Measurements from ENCODE around the gene CDH5. TPM values are rescaled to one million over a fixed set of nuclear protein-coding genes. Genes with fewer than 3 reads are reported as not detected.

Gene CDH5
- total and polyA plus RNA-seq, 2 of the 13 experiments (the other 11 are each of a cell fraction or from before 2014, with no cell fraction given): 0.71 to 1.1 TPM

DNA sequence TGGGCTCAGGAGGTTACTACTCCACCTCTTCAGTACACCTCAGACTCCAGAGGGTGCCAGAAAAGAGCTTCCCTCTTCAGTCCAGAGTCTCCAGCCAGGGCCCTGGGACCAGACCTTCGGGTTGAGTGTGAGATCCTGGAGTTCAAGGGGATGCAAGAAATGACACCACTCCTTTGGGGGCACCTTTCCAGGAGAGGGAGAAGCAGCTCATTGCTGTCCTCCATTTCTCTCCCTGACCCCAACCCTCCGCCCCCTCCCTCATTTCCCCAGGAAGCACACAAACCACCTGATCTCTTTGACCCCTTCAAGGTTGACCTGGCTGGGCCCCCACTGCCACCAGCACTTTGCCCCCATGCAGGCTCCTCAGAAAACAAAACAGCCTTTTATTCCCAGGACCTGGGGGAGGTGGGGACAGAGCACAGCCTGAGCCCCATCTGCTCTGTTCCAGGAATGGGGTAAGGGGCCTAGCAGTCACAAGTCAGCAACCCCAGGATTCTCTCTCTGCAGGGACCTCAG, 21.4 kb downstream of the CDH5 start (continued):
- TF ChIP-seq, protein P1, sequence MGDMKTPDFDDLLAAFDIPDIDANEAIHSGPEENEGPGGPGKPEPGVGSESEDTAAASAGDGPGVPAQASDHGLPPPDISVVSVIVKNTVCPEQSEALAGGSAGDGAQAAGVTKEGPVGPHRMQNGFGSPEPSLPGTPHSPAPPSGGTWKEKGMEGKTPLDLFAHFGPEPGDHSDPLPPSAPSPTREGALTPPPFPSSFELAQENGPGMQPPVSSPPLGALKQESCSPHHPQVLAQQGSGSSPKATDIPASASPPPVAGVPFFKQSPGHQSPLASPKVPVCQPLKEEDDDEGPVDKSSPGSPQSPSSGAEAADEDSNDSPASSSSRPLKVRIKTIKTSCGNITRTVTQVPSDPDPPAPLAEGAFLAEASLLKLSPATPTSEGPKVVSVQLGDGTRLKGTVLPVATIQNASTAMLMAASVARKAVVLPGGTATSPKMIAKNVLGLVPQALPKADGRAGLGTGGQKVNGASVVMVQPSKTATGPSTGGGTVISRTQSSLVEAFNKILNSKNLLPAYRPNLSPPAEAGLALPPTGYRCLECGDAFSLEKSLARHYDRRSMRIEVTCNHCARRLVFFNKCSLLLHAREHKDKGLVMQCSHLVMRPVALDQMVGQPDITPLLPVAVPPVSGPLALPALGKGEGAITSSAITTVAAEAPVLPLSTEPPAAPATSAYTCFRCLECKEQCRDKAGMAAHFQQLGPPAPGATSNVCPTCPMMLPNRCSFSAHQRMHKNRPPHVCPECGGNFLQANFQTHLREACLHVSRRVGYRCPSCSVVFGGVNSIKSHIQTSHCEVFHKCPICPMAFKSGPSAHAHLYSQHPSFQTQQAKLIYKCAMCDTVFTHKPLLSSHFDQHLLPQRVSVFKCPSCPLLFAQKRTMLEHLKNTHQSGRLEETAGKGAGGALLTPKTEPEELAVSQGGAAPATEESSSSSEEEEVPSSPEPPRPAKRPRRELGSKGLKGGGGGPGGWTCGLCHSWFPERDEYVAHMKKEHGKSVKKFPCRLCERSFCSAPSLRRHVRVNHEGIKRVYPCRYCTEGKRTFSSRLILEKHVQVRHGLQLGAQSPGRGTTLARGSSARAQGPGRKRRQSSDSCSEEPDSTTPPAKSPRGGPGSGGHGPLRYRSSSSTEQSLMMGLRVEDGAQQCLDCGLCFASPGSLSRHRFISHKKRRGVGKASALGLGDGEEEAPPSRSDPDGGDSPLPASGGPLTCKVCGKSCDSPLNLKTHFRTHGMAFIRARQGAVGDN (CRISPR knock-in tag; IDR thresholded peaks at IDR 0.05): peak; percentile 57

DNA sequence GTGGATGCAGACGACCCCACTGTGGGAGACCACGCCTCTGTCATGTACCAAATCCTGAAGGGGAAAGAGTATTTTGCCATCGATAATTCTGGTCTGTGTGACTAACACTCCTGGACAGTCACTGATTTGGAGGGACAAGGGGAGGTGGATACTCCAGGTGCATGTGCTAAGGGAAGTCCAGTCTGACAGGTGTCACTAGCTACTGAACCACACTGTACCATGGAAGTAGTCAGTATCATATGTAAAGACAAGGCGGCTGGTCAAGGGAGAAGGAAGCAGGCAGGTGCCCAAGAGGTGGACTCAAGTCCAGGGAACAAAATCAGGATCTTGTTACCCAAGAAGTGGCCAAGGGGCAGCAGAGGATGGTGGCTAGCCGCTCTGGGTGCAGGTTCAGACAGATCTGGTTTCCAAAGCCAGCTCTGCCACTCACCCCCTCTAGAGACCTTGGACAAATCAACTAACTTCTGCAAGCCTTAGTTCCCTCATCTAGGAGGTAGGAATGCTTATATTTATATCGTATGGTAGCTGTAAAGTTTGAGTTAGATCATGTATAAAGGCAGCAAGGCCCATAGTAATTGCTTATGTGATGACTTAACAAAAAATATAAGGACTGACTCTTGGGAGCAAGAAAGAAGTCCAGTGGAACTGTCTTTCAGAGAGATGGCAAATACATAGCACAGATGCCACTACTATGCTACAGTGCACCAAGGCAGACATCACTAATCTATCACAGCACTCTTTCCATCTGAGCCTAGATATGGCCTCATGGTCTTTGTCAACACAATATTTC, 22.1 kb downstream of the CDH5 start:
- Histone ChIP-seq H4K20me1 (ENCODE audit: insufficient read depth, low read length) (no peaks in the 10 kb centered on the region), H2AFZ (ENCODE audit: low read length) (no peak overlapping the region), H3K36me3 (replicated peaks in 1 of 2; ENCODE audit: control insufficient read depth in 1 of 2, insufficient read depth in 2 of 2, low read length in 2 of 2) (no peaks in the 10 kb centered on the region), H3K4me1 (ENCODE audit: insufficient read depth, low read length) (peaks cover 31% of the 10 kb centered on the region), H3K4me3 (replicated peaks in 1 of 3; ENCODE audit: insufficient read depth in 1 of 3, low read depth in 2 of 3, low read length in 3 of 3) (peak overlapping the region in 1 of 3 experiments; percentile 31; a peak in 2 of 6 replicates), H3K9ac (ENCODE audit: insufficient read depth, low read depth, low read length) (peak overlapping the region; percentile 28; the same call in 1 of the 2 replicates), H3K27ac (ENCODE audit: extremely low read length, insufficient read depth, low read length) (peak overlapping the region; percentile 57), H3K79me2 (ENCODE audit: insufficient read depth, low read length) (no peaks in the 10 kb centered on the region), H3K9me3 (ENCODE audit: low read length) (no peaks in the 10 kb centered on the region), H3K4me2 (ENCODE audit: low read depth, low read length) (peak overlapping the region; percentile 62), H3K27me3 (ENCODE audit: control insufficient read depth in 1 of 2, insufficient read depth in 2 of 2, low read length in 2 of 2) (no peaks in the 10 kb centered on the region)
- ChIA-PET POLR2A (no interaction called here), CTCF (ENCODE audit: low intra/inter-chr PET ratio, low total read pairs) (no interaction called here)
- FAIRE-seq (no peak), DNase-seq (ENCODE audit: low spot score) (no peak), ATAC-seq (no peak; the same call in 2 of the 3 replicates)
- in situ Hi-C loops (cut with HindIII; ENCODE audit: extremely low pct_ligation_motif_present, low pct_unique_long_range_greater_than_20kb) (no loop called here), intact Hi-C loops (cut with micrococcal nuclease; ENCODE audit: unreplicated experiment) (no loop called here)
- WGBS (ENCODE audit: low lambda C conversion rate): 56% methylated on average over 6 of the region's 6 CpGs
- no TSS peak for BruUV-seq (replicated peaks)
- TF ChIP-seq, protein P2, sequence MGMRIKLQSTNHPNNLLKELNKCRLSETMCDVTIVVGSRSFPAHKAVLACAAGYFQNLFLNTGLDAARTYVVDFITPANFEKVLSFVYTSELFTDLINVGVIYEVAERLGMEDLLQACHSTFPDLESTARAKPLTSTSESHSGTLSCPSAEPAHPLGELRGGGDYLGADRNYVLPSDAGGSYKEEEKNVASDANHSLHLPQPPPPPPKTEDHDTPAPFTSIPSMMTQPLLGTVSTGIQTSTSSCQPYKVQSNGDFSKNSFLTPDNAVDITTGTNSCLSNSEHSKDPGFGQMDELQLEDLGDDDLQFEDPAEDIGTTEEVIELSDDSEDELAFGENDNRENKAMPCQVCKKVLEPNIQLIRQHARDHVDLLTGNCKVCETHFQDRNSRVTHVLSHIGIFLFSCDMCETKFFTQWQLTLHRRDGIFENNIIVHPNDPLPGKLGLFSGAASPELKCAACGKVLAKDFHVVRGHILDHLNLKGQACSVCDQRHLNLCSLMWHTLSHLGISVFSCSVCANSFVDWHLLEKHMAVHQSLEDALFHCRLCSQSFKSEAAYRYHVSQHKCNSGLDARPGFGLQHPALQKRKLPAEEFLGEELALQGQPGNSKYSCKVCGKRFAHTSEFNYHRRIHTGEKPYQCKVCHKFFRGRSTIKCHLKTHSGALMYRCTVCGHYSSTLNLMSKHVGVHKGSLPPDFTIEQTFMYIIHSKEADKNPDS (CRISPR knock-in tag; IDR thresholded peaks at IDR 0.05): peak; percentile 70; the same call in 1 of the 2 replicates
- TF ChIP-seq ZNF331 (CRISPR knock-in tag; IDR thresholded peaks at IDR 0.05) (no peak), ZNF552 (CRISPR knock-in tag; IDR thresholded peaks at IDR 0.05; ENCODE audit: borderline replicate concordance) (no peak), JARID2 (CRISPR knock-in tag; IDR thresholded peaks at IDR 0.05; ENCODE audit: insufficient replicate concordance) (no peak), NFKB2 (CRISPR knock-in tag; IDR thresholded peaks at IDR 0.05; ENCODE audit: borderline replicate concordance) (no peak), MAFF (IDR thresholded peaks at IDR 0.05; ENCODE audit: low read depth, low read length) (0 out of 2 replicates have a peak, but pooled peaks have one; percentile 19), SATB2 (CRISPR knock-in tag; IDR thresholded peaks at IDR 0.05) (no peak), PHF21A (CRISPR knock-in tag; IDR thresholded peaks at IDR 0.05) (peak; percentile 49; the same call in 1 of the 2 replicates), MED8 (CRISPR knock-in tag; IDR thresholded peaks at IDR 0.05; ENCODE audit: insufficient replicate concordance) (peak; percentile 43), MAFK (conservative IDR thresholded peaks at IDR 0.05 in 1 of 2, IDR thresholded peaks at IDR 0.05 in 1 of 2; ENCODE audit: low read length in 2 of 2) (peak; percentile 54 to 57; a peak in 2 of 4 replicates)
- TF ChIP-seq, protein P3, sequence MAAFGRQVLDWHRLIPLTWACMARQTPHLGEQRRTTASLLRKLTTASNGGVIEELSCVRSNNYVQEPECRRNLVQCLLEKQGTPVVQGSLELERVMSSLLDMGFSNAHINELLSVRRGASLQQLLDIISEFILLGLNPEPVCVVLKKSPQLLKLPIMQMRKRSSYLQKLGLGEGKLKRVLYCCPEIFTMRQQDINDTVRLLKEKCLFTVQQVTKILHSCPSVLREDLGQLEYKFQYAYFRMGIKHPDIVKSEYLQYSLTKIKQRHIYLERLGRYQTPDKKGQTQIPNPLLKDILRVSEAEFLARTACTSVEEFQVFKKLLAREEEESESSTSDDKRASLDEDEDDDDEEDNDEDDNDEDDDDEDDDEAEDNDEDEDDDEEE (CRISPR knock-in tag; IDR thresholded peaks at IDR 0.05): no peak

Measured in HepG2 (cell line).